Parathyroid adenoma (tissue), 2 donors: ENCODE data around the gene AGBL1.

Source experiments
- H2AFZ ChIP-seq: fragments of 300-600 bp; sonication (generic); one replicate; pipeline ENCODE4 v1.7.0; 2017; ENCODE audit warnings: antibody characterized with exemption, mild to moderate bottlenecking
- H3K27ac ChIP-seq: fragments of 300-600 bp; sonication (generic); one replicate; pipeline ENCODE4 v1.7.0; 2017
- H3K27me3 ChIP-seq: fragments of 300-600 bp; sonication (generic); one replicate; pipeline ENCODE4 v1.7.0; 2017; ENCODE audit warnings: low read length; ENCODE audit not compliant: control insufficient read depth, insufficient read depth
- H3K36me3 ChIP-seq: fragments of 300-600 bp; sonication (generic); one replicate; pipeline ENCODE4 v1.7.0; 2017; ENCODE audit warnings: low read length; ENCODE audit not compliant: control insufficient read depth, insufficient read depth
- H3K4me1 ChIP-seq: fragments of 300-600 bp; sonication (generic); one replicate; pipeline ENCODE4 v1.7.0; 2017; ENCODE audit warnings: control low read depth
- H3K4me2 ChIP-seq: fragments of 300-600 bp; sonication (generic); one replicate; pipeline ENCODE4 v1.7.0; 2017; ENCODE audit warnings: low read length
- H3K4me3 ChIP-seq: fragments of 300-600 bp; sonication (generic); one replicate; pipeline ENCODE4 v1.7.0; 2017; ENCODE audit warnings: low read depth, low read length
- H3K79me2 ChIP-seq: fragments of 300-600 bp; sonication (generic); one replicate; pipeline ENCODE4 v1.7.0; 2017; ENCODE audit warnings: control low read depth
- H3K9ac ChIP-seq: fragments of 300-600 bp; sonication (generic); one replicate; pipeline ENCODE4 v1.7.0; 2017; ENCODE audit warnings: mild to moderate bottlenecking
- H3K9me3 ChIP-seq: fragments of 300-600 bp; sonication (generic); one replicate; pipeline ENCODE4 v1.7.0; 2017; ENCODE audit warnings: low read length; ENCODE audit not compliant: control insufficient read depth
- TF ChIP-seq, protein P1 (sequence below): fragments of 300-600 bp; sonication (generic); IDR thresholded peaks from one replicate; pipeline ENCODE4 v1.7.0; 2017; ENCODE audit warnings: antibody characterized with exemption, mild to moderate bottlenecking
- donor health status: primary hyperparathyroidism.

Gene AGBL1

DNA sequence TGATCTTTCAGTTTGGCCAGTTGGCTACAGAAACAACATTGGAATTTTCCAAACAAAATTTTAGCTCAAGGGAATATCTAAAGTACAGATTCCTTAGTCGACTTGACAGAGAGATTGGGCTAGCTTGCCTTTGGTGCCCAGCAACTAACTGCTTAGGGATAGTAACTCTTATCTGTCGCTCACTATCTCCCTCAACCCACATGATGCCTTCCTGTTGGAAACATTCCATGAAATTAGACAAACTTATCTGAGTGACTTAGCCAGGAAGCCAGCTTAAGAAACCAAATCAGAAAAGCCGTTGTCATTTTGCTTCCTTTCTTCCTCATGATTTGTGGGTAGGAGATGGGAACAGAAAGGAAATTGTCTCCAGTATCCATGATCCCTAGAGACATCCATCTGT is 791.2 kb downstream of the AGBL1 start:
- Histone ChIP-seq H3K4me1 (no peaks in the 10 kb centered on the region), H3K36me3 (no peaks in the 10 kb centered on the region), H3K9me3 (no peaks in the 10 kb centered on the region), H3K4me3 (no peak overlapping the region), H2AFZ (no peak overlapping the region), H3K79me2 (no peaks in the 10 kb centered on the region), H3K9ac (no peak overlapping the region), H3K27ac (no peak overlapping the region), H3K4me2 (no peak overlapping the region), H3K27me3 (no peaks in the 10 kb centered on the region)
- TF ChIP-seq, protein P1, sequence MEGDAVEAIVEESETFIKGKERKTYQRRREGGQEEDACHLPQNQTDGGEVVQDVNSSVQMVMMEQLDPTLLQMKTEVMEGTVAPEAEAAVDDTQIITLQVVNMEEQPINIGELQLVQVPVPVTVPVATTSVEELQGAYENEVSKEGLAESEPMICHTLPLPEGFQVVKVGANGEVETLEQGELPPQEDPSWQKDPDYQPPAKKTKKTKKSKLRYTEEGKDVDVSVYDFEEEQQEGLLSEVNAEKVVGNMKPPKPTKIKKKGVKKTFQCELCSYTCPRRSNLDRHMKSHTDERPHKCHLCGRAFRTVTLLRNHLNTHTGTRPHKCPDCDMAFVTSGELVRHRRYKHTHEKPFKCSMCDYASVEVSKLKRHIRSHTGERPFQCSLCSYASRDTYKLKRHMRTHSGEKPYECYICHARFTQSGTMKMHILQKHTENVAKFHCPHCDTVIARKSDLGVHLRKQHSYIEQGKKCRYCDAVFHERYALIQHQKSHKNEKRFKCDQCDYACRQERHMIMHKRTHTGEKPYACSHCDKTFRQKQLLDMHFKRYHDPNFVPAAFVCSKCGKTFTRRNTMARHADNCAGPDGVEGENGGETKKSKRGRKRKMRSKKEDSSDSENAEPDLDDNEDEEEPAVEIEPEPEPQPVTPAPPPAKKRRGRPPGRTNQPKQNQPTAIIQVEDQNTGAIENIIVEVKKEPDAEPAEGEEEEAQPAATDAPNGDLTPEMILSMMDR, result no peak

DNA sequence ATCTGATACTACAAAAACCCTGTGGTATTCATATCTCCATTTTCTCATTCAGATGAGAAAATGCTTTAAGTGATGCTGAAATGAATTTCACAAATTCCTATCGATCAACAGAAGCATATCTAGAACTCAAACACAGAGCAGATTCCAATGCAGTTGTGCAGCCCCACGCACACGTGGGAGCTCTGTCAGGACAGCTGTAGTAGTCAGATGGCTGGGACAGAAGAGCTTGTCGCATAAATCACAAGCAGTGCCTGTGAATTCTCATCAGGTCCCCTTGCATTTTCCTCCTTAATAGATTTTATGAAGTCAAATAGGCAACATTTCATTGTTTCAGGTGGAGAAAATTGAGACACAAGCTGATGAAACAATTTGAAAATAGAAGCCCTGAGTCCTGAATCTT is 792.3 kb downstream of the AGBL1 start:
- H3K79me2 ChIP-seq, result no peaks in the 10 kb centered on the region
- no peak overlapping the region for H3K4me2 ChIP-seq
- TF ChIP-seq, protein P1, result no peak
- no peaks in the 10 kb centered on the region for H3K36me3 ChIP-seq
- no peaks in the 10 kb centered on the region for H3K27me3 ChIP-seq
- no peaks in the 10 kb centered on the region for H3K4me1 ChIP-seq
- H2AFZ ChIP-seq, result no peak overlapping the region
- no peak overlapping the region for H3K4me3 ChIP-seq
- no peaks in the 10 kb centered on the region for H3K9me3 ChIP-seq
- H3K27ac ChIP-seq, result no peak overlapping the region
- H3K9ac ChIP-seq, result no peak overlapping the region

DNA sequence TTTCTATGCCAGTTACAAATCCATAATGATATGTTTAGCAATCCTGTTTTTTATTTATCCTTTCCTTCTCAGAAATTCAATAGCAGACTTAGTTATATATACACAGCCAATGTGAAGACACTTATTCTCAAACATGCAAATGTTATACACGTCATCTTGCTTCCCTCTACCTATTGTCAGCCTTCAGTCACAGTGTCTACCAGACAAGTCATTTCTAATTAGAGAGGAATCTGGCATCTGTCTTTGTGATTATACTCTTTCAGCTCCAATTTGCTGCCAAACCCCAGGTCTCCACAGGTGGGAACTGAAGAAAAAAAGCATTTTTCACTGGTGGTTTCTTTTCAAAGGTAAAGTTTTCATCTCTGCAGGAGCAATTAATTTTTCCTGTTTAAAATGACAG is 793.1 kb downstream of the AGBL1 start:
- no peaks in the 10 kb centered on the region for H3K36me3 ChIP-seq
- H3K27me3 ChIP-seq, result no peaks in the 10 kb centered on the region
- no peak overlapping the region for H3K27ac ChIP-seq
- H3K79me2 ChIP-seq, result no peaks in the 10 kb centered on the region
- no peaks in the 10 kb centered on the region for H3K9me3 ChIP-seq
- H3K9ac ChIP-seq, result no peak overlapping the region
- no peak overlapping the region for H3K4me3 ChIP-seq
- TF ChIP-seq, protein P1, result no peak
- H3K4me1 ChIP-seq, result no peaks in the 10 kb centered on the region
- H2AFZ ChIP-seq, result no peak overlapping the region
- no peak overlapping the region for H3K4me2 ChIP-seq

DNA sequence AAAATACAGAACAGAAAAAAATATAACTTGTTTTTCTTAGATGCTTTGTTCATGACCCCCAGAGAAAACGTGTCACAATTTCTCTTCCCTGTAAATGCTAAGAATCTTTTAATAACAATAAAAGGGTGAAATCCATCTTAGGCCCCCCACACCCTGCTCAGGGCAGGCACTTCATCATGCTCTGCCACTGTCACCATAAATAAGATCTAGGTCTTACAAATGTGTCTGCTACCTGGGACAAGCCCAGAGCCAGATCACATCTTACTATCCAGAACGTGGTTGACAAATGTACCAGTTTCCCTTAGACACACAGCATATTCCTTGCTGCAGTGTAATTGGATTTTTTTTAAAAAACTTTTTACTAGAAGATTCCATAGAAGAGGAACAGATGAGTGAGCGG is 795.4 kb downstream of the AGBL1 start:
- Histone ChIP-seq H3K36me3 (no peaks in the 10 kb centered on the region), H3K27me3 (no peaks in the 10 kb centered on the region), H3K27ac (no peak overlapping the region), H3K4me3 (no peak overlapping the region), H2AFZ (no peak overlapping the region), H3K9me3 (no peaks in the 10 kb centered on the region), H3K4me1 (no peaks in the 10 kb centered on the region), H3K79me2 (no peaks in the 10 kb centered on the region), H3K9ac (no peak overlapping the region), H3K4me2 (no peak overlapping the region)
- TF ChIP-seq, protein P1, result no peak

DNA sequence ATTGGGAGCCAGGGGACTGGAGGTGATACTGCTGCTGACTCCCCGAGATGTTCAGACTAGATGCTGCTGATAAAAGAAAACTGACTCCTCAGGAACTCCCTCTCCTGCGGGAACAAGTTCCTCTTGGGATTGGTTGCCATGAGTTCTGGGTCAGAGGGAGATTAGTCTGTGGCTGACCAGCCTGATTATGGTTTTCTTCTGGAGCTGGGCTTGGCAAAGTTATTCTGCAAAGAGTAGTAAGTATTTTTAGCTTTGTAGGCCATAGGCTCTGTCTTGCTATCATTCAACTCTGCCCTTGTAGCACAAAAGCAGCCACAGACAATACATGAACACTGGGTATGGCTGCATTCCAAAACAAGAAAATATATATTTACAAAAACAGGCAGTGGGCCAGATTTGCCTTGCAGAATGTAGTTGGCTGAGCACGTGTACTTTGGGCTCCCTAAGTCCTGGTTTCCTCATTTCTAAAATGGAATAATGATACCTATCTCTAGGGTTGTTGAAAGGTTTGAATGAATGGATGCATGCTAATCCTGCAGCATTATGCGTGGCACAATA is 796.8 kb downstream of the AGBL1 start:
- Histone ChIP-seq H3K36me3 (no peaks in the 10 kb centered on the region), H3K79me2 (no peaks in the 10 kb centered on the region), H3K27me3 (no peaks in the 10 kb centered on the region), H3K4me1 (no peaks in the 10 kb centered on the region), H3K9me3 (no peaks in the 10 kb centered on the region), H3K4me3 (no peak overlapping the region), H3K27ac (no peak overlapping the region), H3K9ac (no peak overlapping the region), H2AFZ (no peak overlapping the region), H3K4me2 (no peak overlapping the region)
- TF ChIP-seq, protein P1, result no peak
